ENCODE data around the gene B9D1. TPM values are rescaled to one million over a fixed set of nuclear protein-coding genes. Genes with fewer than 3 reads are reported as not detected.
A peak's percentile ranks its signal among the peaks of the same experiment; 100 is the strongest.

The B9D1 gene
- total RNA-seq, 1 experiment from 2014 or later: 16.2 TPM

DNA sequence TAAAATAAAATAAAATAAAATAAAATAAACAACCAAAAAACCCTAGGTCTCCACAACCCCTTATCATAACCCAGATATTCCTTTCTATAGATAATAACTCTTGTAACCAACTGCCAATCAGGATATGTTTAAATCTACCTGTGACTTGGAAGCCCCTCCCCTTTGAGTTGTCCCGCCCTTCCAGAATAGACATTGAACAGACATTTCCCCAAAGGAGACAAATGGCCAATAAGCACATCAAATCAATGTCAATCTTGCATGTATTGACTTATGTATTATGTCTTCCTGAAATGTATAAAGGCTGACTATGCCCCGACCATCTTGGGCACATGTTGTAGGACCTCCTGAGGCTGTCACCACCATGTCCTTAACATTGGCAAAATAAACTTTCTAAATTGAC, 14.3 kb upstream of the B9D1 start:
- no peak for DNase-seq (ENCODE audit: low read depth)

- no peak for DNase-seq (ENCODE audit: low read depth)
Observed at GRCh38 chr17:19375732-19376131, 13.2 kb upstream of the B9D1 start.

GRCh38 chr17:19374136-19374535, 11.6 kb upstream of the B9D1 start:
- DNase-seq (ENCODE audit: low read depth): no peak

DNA sequence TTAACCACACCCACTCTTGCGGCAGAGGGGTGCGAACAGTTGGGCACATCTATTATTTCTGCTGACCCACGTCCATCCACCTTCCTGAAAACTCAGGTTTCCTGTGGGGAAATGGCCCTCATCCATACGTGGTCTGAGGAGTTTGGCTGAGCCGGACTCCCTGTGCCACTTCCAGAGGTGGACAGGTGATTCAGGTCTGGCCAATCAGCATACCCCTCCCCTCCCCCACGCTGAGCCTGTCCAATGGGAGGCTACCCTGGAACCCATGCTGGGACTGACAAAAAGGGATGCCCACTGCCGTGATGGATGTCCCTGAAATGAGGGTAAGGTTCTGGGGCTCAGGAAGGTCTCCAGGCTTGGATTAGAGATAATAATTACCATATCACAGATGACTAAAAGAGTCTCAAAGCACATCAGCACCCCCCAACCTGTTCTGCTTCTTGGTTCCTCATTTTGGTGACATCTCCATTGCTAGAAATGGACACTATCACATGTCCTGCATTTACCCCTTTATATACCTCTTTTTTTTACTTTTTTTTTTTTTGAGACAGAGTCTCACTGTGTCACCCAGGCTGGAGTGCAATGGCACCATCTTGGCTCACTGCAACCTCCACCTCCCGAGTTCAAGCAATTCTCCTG, 10.5 kb upstream of the B9D1 start:
- no peak for DNase-seq (ENCODE audit: low read depth)

DNA sequence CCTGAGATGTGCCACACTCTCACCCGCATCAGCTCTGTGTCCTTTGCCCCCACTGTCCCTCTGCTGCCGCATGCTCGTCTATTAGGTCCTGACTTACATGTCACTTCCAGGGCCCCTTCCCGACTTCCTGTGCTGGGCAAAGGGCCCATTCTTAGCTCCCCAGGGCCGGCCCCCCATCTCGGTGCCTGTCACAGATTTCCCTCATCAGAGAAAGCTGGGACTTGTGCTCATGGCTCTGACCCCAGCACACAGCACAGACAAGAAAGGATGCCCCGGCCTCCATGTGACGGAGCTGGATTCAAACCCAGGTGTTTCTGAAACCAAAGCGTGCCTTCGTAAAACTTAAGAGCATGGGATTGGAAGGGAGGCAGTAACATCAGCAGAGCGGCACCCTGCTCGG, 9.9 kb upstream of the B9D1 start:
- DNase-seq (ENCODE audit: low read depth): no peak

GRCh38 chr17:19372011-19372370, 9.5 kb upstream of the B9D1 start:
- DNase-seq (ENCODE audit: low read depth): no peak

DNA sequence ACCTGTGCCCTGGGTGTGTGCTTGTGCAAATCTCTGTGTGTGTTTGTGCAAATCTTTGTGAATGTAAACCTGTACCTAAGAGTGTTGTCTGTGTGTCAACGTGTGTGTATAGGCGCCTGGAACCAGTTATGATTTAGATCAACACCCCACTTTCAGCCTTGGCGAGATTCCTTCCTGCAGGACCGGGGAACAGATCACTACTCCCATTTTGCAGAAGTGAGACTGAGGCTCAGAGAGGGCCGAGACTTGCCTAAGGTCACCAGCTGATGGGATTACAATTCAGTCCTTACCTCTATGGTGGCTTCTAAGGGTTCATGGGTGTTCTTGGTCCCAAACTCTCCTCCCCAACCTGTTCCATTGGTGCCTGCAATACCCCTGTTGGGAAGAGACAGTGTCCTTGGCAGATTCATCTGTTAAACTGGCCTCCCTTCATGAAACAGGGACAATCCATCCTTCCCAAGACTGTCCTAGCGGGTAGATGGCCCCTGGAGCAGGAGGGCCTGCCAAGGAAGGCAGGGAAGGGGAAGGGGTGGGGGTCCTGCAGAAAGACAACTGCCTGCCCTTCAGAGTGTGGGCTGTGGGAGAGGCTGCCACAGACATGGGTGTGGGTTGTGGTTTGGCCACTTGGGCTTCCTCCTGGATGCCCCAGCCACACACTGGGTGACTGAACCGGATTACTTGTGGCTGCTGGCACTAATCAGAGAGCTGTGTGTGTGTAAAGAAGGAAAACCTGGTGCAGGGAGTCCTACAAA, 8.9 kb upstream of the B9D1 start:
- DNase-seq (ENCODE audit: low read depth): peak; percentile 20

- peak; percentile 93 for DNase-seq (ENCODE audit: low read depth)
Observed at GRCh38 chr17:19370493-19370960, 8.0 kb upstream of the B9D1 start.

- DNase-seq (ENCODE audit: low read depth): no peak
Observed at GRCh38 chr17:19369846-19370492, 7.4 kb upstream of the B9D1 start.

DNA sequence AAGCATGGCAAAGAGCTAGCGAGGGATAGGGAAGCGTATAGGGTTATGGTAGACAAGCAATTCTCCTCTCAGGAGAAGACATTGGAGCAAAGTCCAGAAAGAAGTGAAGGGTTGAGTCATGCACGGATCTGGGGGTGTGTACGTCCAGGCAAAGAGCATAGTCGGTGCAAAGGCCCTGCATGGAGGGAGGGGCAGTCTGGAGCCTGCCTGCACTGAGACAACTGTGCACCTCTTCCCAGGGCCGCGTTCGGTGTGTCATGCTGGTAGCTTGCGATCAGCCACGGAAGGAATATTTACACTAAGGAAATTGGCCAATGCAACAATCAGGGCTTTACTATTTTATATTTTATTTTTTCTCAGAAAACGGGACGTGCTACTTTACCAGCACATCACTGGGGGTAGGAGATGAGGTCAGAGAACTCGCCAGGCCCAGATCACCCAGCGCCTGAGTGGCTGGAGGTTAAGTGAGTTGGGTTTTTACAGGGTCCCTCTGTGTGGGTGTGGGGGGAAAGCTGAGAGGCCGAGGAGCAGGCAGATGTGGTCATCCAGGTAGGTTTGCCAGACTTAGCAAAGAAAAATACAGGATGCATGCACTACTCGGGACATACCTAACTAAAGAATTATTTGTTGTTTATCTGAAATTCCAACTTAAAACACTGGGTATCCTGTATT, 6.7 kb upstream of the B9D1 start:
- DNase-seq (ENCODE audit: low read depth): no peak

- DNase-seq (ENCODE audit: low read depth): no peak
Observed at GRCh38 chr17:19368229-19368628, 5.7 kb upstream of the B9D1 start.

DNA sequence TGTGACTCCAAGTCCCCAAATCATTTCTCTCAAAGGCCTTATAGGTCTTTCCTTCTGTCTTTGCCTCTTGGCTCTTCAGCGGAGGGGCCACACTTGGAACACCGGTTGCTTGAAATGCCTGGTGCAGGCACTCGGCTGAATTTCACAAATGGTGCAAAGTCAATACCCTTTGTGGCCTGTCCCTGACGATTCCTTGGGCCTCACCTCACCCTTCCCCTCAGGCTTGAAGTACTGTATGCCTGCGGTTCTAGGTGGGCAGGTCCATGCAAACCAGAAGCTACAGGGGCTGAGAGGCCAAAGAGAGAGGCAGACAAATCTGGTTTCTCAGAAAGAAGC, 4.1 kb upstream of the B9D1 start:
- DNase-seq (ENCODE audit: low read depth): no peak

- DNase-seq (ENCODE audit: low read depth): no peak
Observed at GRCh38 chr17:19365833-19366636, 3.5 kb upstream of the B9D1 start.

DNA sequence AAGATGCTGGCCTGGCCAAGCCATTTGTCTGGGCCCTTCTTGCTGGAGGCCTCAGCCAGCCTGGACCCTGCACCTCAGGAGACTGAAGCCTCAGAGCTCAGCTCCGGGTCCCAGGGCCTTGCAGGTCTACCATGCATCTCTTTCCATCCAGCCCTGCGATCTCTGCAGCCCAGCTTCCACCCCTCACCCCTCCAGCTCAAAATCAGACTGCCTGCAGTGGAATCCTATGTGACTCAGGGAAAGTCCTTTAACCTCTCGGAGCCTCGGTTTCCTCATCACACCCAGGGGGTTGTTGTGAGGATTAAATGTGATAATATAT, 2.9 kb upstream of the B9D1 start:
- DNase-seq (ENCODE audit: low read depth): no peak

GRCh38 chr17:19364699-19365498, 2.4 kb upstream of the B9D1 start:
- peak; percentile 55 for DNase-seq (ENCODE audit: low read depth)

DNA sequence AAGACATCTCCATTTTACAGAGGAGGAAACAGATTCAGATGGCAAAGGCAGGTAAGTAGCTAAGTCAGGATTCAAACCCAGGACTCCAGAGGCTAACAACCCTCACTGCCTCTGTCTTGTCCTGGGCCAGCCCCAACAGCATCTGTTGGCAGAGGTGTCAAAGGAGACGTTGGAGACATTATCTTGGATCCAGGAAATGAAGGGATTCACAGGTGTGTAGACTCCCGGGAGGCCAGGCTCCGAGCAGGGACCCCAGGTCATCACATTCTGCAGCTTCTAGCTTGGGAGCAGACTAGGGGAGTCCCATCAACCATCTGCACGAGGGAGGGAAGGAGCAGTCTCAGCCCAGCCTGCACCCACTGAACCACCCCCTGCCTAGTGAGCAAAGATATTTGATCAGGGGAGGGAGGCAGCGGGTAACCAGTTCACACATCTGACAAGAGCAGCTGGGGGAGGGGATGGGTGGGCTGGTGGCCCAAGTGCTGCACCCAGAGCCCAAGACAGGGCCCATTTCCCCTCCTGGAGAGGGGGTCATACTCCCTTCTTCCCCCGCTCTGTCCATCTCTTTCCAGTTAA, 1.0 kb upstream of the B9D1 start:
- DNase-seq (ENCODE audit: low read depth): no peak

DNA sequence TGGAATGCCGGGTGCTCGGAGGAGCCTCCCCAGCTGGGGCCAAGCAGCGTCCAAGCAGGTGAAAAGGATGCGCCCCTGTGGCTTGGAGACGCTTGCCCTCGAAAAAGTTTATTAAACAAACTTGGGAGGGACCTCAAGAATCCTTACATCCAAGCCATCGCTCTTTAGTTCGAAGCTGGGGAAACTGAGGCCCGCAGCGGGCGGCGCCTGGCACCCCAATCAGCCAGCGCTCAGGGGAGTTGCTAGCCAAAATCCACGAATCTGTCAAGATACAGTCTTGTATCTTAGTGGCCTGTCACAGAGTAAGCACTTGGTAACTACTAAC, 553 bp upstream of the B9D1 start:
- no peak for DNase-seq (ENCODE audit: low read depth)

DNA sequence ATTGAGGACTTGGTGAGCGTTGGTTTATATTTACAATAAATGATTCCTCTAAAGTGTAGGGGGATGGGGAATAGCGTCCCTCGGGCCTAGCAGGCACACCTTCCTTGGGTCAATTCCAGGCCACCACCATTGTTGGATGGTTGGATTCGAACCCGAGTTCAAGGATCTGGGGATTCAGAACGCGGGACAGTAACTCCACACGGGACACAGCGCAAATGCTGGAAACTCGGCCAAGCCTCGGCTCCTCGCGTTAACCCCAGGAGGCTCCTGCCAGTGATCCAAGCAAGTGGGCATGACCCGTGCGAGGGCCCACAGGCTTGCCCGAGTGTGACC, 613 bp downstream of the B9D1 start:
- DNase-seq (ENCODE audit: low read depth): no peak

DNA sequence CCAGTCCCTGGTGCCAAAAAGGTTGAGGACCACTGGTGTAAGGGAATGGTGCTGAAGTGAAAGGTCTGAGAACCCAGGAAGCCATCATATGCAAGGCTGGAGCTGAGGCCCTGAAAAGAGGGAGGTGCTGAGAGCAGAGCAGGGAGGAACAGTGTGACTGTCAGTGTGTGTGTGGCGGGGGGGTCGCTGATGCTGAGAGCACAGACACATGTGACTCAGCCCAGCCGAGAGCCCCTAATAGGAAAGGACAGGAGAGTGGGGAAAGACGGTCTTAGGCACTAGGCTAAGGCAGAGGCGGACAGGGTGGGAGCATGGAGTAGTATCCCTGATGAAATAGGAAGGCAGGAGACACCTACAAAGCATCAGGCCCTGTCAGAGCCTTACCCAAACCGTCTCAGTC, 1.2 kb downstream of the B9D1 start:
- no peak for DNase-seq (ENCODE audit: low read depth)

- DNase-seq (ENCODE audit: low read depth): no peak
Observed at GRCh38 chr17:19360772-19361171, 1.8 kb downstream of the B9D1 start.

- DNase-seq (ENCODE audit: low read depth): no peak
Observed at GRCh38 chr17:19359856-19360255, 2.7 kb downstream of the B9D1 start.
